Memory B cell (primary cell): ENCODE measurements around the gene IMMT.

Experiments
- ATAC-seq: fragments of 150-1000 bp; cut with Tn5 transposase; 2 replicates; pipeline ENCODE4 v1.10.0; 2021; ENCODE audit warnings: low read depth, mild to moderate bottlenecking, moderate library complexity
- DNase-seq, 2 donors: peaks; one replicate each; pipeline ENCODE4 v3.0.0; 2022; ENCODE audit warnings: low spot score in 2 of 2
- H3K27ac Mint-ChIP-seq: one replicate; pipeline ENCODE4 v1.8.0; 2022; ENCODE audit warnings: mild to moderate bottlenecking, moderate library complexity, mixed read lengths
- H3K27me3 Mint-ChIP-seq: one replicate; pipeline ENCODE4 v1.8.0; 2022; ENCODE audit warnings: mixed read lengths
- H3K36me3 Mint-ChIP-seq: one replicate; pipeline ENCODE4 v1.8.0; 2022; ENCODE audit warnings: mild to moderate bottlenecking, mixed read lengths
- H3K4me1 Mint-ChIP-seq: one replicate; pipeline ENCODE4 v1.8.0; 2022; ENCODE audit warnings: mixed read lengths
- H3K4me3 Mint-ChIP-seq: one replicate; pipeline ENCODE4 v1.8.0; 2022; ENCODE audit warnings: mild to moderate bottlenecking, moderate library complexity, mixed read lengths
- H3K9me3 Mint-ChIP-seq: one replicate; pipeline ENCODE4 v1.8.0; 2022; ENCODE audit warnings: mixed read lengths

IMMT gene

DNA sequence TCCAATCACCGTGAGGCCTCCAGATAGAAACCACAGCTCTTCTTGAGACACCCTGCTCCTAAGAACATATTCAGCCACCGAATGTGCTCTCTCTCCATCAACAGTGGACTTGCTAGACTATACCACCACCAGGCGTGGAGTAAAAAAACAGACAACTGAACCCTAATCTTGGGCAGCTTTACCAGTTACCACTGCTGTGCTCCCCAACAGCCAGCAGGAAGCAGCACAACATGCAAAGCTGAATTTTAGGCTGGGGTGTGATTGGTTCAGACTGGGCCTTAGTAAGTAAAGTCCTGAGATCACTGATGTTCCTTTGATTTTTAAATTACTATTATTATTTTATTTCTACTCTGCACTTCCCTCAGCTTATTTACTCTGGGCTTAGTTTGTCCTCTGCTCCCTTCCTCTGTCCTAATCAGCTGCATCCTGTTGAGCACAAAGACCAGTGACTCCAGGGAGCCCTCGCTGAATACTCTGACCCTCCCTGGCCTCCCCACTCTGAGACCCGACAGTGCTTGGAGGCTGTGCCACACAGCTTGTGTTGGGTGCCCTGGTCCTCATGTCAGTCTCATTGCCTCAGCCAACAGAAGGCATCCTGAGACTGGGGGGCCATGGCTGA, 25.9 kb upstream of the IMMT start:
- Mint-ChIP-seq H3K27ac (no peak overlapping the region), H3K9me3 (no peaks in the 10 kb centered on the region), H3K27me3 (no peaks in the 10 kb centered on the region), H3K4me1 (peaks cover 13% of the 10 kb centered on the region), H3K4me3 (no peak overlapping the region), H3K36me3 (no peaks in the 10 kb centered on the region)
- ATAC-seq (peak; percentile 74), DNase-seq (peak; percentile 45 to 66)

DNA sequence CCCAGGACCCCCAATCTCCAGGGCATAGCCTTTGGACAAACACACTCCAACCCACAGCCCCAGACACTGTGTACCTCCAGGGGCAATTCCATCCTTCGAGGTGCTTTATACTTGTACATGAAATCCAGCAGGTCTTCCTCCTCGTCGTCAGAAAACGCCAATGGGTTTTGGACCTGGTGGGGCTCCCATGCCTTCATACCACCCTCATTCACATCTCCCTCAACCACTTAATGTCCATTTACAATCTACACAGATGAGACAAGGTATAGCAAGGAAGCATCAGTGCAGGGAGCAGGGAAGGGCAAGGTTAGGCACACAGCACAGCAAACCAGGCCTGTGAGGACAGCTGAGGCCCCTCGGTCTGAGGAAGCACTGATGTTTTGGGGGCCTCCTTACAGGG, 24.6 kb upstream of the IMMT start:
- no peak for DNase-seq
- no peak for ATAC-seq
- peaks cover 8% of the 10 kb centered on the region for H3K4me1 Mint-ChIP-seq
- H3K36me3 Mint-ChIP-seq, result no peaks in the 10 kb centered on the region
- H3K27ac Mint-ChIP-seq, result no peak overlapping the region
- H3K4me3 Mint-ChIP-seq, result no peak overlapping the region
- no peaks in the 10 kb centered on the region for H3K9me3 Mint-ChIP-seq
- no peaks in the 10 kb centered on the region for H3K27me3 Mint-ChIP-seq

- H3K4me3 Mint-ChIP-seq, result no peak overlapping the region
- DNase-seq (no peak), ATAC-seq (no peak)
- no peaks in the 10 kb centered on the region for H3K9me3 Mint-ChIP-seq
- peaks cover 5% of the 10 kb centered on the region for H3K4me1 Mint-ChIP-seq
- no peaks in the 10 kb centered on the region for H3K36me3 Mint-ChIP-seq
- no peak overlapping the region for H3K27ac Mint-ChIP-seq
- no peaks in the 10 kb centered on the region for H3K27me3 Mint-ChIP-seq
Observed at GRCh38 chr2:86218124-86218523, 22.9 kb upstream of the IMMT start.

GRCh38 chr2:86216575-86217555, 21.6 kb upstream of the IMMT start:
- Mint-ChIP-seq H3K4me1 (peaks cover 5% of the 10 kb centered on the region), H3K4me3 (no peak overlapping the region), H3K27me3 (no peaks in the 10 kb centered on the region), H3K36me3 (peaks cover 7% of the 10 kb centered on the region), H3K9me3 (no peaks in the 10 kb centered on the region), H3K27ac (no peak overlapping the region)
- ATAC-seq (no peak), DNase-seq (no peak)

GRCh38 chr2:86214503-86214832, 19.2 kb upstream of the IMMT start:
- no peak for DNase-seq
- Mint-ChIP-seq H3K4me3 (no peak overlapping the region), H3K27me3 (no peaks in the 10 kb centered on the region), H3K36me3 (peaks cover 18% of the 10 kb centered on the region), H3K9me3 (no peaks in the 10 kb centered on the region), H3K4me1 (peaks cover 7% of the 10 kb centered on the region), H3K27ac (no peak overlapping the region)
- ATAC-seq, result no peak

DNA sequence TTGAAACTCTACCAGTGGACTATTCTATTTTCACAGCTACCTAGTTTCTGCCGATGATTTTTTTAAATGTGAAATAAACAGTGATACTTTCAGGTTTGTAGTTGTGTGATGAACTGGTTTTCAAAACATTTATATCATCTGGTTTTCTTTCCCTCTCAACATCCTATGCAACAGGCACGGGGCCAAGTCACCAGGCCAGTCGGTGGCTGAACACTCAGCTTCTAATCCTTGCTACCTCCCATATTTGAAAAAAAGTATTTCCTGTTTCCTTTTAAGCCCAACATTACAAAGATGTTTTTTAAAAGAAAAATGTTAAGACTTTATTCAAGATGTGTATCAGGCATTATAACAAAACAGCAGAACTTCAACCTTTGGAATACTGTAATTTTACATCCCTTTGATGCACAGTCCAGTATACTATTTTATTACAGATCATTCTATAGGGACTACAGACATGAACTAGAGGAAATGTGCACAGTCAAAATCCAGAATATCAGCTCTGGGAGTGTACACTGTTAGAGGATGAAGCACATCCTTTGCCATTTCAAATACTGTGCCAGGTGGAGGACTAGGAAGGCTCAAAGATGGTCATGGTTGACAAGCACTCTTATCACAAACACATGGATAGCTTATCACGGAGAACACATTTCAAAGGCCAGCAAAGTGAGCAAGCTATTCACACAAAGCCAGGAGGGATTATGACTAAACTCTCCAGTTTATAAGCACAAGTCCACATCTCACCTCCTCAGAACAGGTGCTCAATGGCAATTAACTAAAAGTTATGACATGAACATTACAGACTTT, 18.6 kb upstream of the IMMT start:
- DNase-seq (no peak), ATAC-seq (no peak)
- peaks cover 18% of the 10 kb centered on the region for H3K36me3 Mint-ChIP-seq
- peak overlapping the region; percentile 39 for H3K27ac Mint-ChIP-seq
- H3K4me1 Mint-ChIP-seq, result peaks cover 7% of the 10 kb centered on the region
- no peaks in the 10 kb centered on the region for H3K9me3 Mint-ChIP-seq
- no peaks in the 10 kb centered on the region for H3K27me3 Mint-ChIP-seq
- no peak overlapping the region for H3K4me3 Mint-ChIP-seq

DNA sequence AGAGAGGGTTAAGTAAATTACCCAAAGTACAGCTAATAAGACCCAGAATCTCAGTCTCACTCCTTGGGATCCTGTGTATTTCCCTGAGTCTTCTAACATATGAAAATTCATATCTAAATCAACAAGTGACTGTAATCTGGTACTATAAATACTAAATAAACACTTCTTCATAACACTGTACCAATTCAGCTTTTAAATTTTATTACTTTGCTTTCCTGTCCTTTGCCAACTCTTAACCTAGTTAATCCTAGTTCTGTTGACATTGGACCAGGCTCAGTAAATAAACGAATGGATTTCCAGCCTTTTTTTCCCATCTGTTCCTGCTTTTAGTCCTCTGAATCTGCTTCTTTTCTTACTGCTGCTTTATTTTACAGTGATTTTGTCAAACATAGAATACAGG, 17.8 kb upstream of the IMMT start:
- Mint-ChIP-seq H3K27me3 (no peaks in the 10 kb centered on the region), H3K27ac (no peak overlapping the region), H3K4me3 (no peak overlapping the region), H3K9me3 (no peaks in the 10 kb centered on the region), H3K4me1 (peaks cover 7% of the 10 kb centered on the region), H3K36me3 (peaks cover 18% of the 10 kb centered on the region)
- DNase-seq (no peak), ATAC-seq (no peak)

DNA sequence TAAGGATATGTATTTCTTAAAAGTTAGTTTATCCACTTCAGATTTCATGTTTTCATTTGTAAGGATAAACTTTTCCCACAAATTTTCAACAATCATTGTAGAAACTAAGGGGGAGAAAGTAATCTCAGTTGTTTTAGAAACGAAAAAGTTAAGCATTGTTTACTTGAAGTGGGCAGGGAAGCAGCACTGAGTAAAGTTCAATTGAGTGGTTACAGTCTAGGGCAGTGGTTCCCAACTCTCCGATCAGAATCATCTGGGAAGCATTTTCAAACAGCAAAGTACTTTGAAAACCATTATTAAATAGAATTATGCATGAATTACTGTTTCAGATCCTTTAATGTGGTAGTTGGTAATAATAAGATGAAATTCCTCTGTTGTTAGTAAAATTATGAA, 16.5 kb upstream of the IMMT start:
- no peaks in the 10 kb centered on the region for H3K27me3 Mint-ChIP-seq
- H3K36me3 Mint-ChIP-seq, result peaks cover 18% of the 10 kb centered on the region
- ATAC-seq (no peak), DNase-seq (no peak)
- H3K27ac Mint-ChIP-seq, result no peak overlapping the region
- H3K4me1 Mint-ChIP-seq, result peaks cover 7% of the 10 kb centered on the region
- no peak overlapping the region for H3K4me3 Mint-ChIP-seq
- no peaks in the 10 kb centered on the region for H3K9me3 Mint-ChIP-seq

DNA sequence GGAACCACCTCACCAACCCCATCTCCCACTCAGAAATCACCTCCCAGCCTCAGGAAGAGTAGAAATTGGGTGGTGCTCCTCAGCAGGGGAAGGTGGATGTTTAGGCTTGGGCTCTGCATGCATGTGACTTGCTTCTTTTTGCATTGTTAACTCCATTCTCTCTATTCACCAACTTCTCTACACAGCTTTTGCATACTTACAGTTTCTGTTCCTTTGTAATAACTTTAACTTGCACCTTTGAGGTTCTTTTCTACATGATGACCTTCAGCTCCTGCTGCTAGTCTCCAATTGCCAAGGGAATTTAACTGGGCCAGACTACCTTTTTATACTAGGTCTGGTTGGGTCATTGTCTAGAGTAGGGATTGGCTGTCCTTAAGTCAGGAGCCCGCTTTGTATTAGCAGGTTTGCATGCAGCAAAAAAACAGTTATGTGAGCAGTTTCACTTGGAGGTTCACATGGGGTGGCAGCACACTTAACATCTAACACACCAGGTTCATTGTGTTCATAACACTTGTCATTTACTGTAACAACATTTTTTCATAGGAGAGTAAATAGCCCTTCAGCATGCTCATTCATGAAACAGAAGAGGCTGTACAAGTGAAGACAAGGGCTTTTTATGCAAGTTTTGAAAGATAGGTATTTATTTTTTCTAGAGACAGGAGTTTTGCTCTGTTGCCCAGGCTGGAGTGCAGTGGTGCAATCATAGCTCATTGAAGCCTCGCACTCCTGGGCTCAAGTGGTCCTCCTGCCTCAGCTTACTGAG, 16.0 kb upstream of the IMMT start:
- Mint-ChIP-seq H3K27ac (peak overlapping the region; percentile 45), H3K9me3 (no peaks in the 10 kb centered on the region)
- peak; percentile 26 for ATAC-seq

DNA sequence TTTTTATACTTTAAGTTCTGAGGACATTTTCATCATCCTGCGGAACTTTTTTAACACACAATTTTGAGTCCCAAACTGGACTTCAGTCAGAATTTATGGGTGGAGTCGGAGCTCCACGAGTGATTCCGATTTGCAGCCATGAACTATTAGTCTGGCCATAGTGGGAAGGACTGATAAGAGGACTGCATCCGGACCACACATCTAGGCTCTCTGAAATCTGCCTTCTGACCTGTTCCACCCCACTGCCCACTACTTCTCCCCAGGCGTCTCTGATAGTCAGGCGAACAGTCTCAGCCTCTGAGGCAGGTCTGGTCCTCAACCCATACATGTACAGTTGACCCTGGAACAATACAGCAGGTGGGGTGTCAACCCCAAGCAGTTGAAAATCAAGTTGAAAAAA, 9.2 kb upstream of the IMMT start:
- Mint-ChIP-seq H3K4me1 (peaks cover 19% of the 10 kb centered on the region), H3K36me3 (peaks cover 8% of the 10 kb centered on the region), H3K4me3 (no peak overlapping the region), H3K27me3 (no peaks in the 10 kb centered on the region), H3K27ac (peak overlapping the region; percentile 45), H3K9me3 (no peaks in the 10 kb centered on the region)
- no peak for ATAC-seq
- DNase-seq, result no peak

More for the DNA sequence above, 16.0 kb upstream of the IMMT start:
- Mint-ChIP-seq H3K4me3 (peak overlapping the region; percentile 8), H3K36me3 (peaks cover 24% of the 10 kb centered on the region), H3K27me3 (no peaks in the 10 kb centered on the region), H3K4me1 (peaks cover 7% of the 10 kb centered on the region)
- DNase-seq, result no peak

DNA sequence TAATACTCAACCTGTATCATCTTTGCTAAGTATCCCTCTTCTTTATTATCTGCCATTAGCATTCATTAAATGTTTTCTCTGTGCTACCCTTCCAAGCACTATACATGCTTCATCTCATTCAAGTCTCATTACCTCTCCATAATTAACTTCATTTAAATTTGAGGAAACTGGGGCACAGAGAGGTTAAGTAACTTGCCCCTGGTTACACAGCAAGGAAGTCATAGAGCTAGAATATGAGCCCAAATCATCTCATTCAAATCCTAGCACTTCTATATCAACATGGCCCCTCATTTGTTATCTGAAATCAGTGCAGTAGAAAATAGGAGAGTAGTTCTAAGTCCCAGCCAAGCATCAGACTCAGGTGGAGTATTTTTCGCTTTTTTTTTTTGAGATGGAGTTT, 8.4 kb upstream of the IMMT start:
- no peak for ATAC-seq
- DNase-seq, result no peak
- H3K27ac Mint-ChIP-seq, result no peak overlapping the region
- peaks cover 8% of the 10 kb centered on the region for H3K36me3 Mint-ChIP-seq
- H3K4me1 Mint-ChIP-seq, result peaks cover 21% of the 10 kb centered on the region
- no peak overlapping the region for H3K4me3 Mint-ChIP-seq
- H3K27me3 Mint-ChIP-seq, result no peaks in the 10 kb centered on the region
- no peaks in the 10 kb centered on the region for H3K9me3 Mint-ChIP-seq

DNA sequence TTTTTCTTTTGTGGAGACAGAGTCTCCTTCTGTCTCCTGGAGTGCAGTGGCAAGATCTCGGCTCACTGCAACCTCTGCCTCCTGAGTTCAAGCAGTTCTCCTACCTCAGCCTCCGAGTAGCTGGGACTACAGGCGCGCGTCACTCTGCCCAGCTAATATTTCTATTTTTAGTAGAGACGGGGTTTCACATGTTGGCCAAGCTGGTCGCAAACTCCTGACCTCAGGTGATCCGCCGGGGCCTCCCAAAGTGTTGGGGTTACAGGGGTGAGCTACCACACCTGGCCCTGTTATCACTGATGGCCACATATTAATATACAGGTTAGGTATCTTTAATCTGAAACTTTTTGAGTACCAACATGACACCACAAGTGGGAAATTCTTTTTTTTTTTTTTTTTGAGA, 7.4 kb upstream of the IMMT start:
- H3K27me3 Mint-ChIP-seq, result no peaks in the 10 kb centered on the region
- peaks cover 8% of the 10 kb centered on the region for H3K36me3 Mint-ChIP-seq
- H3K4me1 Mint-ChIP-seq, result peaks cover 21% of the 10 kb centered on the region
- no peak for ATAC-seq
- H3K27ac Mint-ChIP-seq, result peak overlapping the region; percentile 4
- no peaks in the 10 kb centered on the region for H3K9me3 Mint-ChIP-seq
- H3K4me3 Mint-ChIP-seq, result no peak overlapping the region
- DNase-seq, result no peak

- Mint-ChIP-seq H3K4me1 (peaks cover 21% of the 10 kb centered on the region), H3K36me3 (peaks cover 8% of the 10 kb centered on the region), H3K4me3 (no peak overlapping the region), H3K27me3 (no peaks in the 10 kb centered on the region), H3K9me3 (no peaks in the 10 kb centered on the region), H3K27ac (peak overlapping the region; percentile 4)
- DNase-seq (no peak), ATAC-seq (no peak)
Observed at GRCh38 chr2:86202336-86202692, 7.1 kb upstream of the IMMT start.
